ENCODE measurements around the gene COL4A6.
"Not testable (repeated sequence)": the region's sequence is repeated elsewhere in the genome, so short reads cannot be mapped to it uniquely, and the experiment has no call there.

The COL4A6 gene

GRCh38 chrX:108397627-108398391 lies 40.4 kb downstream of the COL4A6 start:
- no peak overlapping the region for H3K27ac ChIP-seq (ENCODE audit: low read length)
- H3K36me3 ChIP-seq (ENCODE audit: insufficient read depth, low read depth, low read length) = no peaks in the 10 kb centered on the region
- peaks cover 23% of the 10 kb centered on the region for H3K4me1 ChIP-seq (ENCODE audit: insufficient read depth, low read length)
- no peak overlapping the region for H3K9ac ChIP-seq (ENCODE audit: low read depth, low read length)
- no peak overlapping the region for H3K4me3 ChIP-seq (ENCODE audit: low read length)
- H3K9me3 ChIP-seq (ENCODE audit: insufficient read depth, low read depth, low read length) = no peaks in the 10 kb centered on the region
- no peaks in the 10 kb centered on the region for H3K27me3 ChIP-seq (ENCODE audit: insufficient read depth, low read length)

GRCh38 chrX:108396986-108397385 lies 41.2 kb downstream of the COL4A6 start:
- H3K4me1 ChIP-seq (ENCODE audit: insufficient read depth, low read length) = peaks cover 23% of the 10 kb centered on the region
- H3K27ac ChIP-seq (ENCODE audit: low read length) = no peak overlapping the region
- no peaks in the 10 kb centered on the region for H3K9me3 ChIP-seq (ENCODE audit: insufficient read depth, low read depth, low read length)
- no peaks in the 10 kb centered on the region for H3K36me3 ChIP-seq (ENCODE audit: insufficient read depth, low read depth, low read length)
- peak overlapping the region; percentile 34; the same call in 1 of the 2 replicates for H3K4me3 ChIP-seq (ENCODE audit: low read length)
- no peaks in the 10 kb centered on the region for H3K27me3 ChIP-seq (ENCODE audit: insufficient read depth, low read length)
- no peak overlapping the region for H3K9ac ChIP-seq (ENCODE audit: low read depth, low read length)

- H3K4me3 ChIP-seq (ENCODE audit: low read length) = 0 out of 2 replicates have a peak overlapping the region, but pooled peaks have one; percentile 34
- H3K36me3 ChIP-seq (ENCODE audit: insufficient read depth, low read depth, low read length) = no peaks in the 10 kb centered on the region
- H3K4me1 ChIP-seq (ENCODE audit: insufficient read depth, low read length) = peaks cover 21% of the 10 kb centered on the region
- H3K9me3 ChIP-seq (ENCODE audit: insufficient read depth, low read depth, low read length) = no peaks in the 10 kb centered on the region
- peak overlapping the region; percentile 27; the same call in 1 of the 2 replicates for H3K9ac ChIP-seq (ENCODE audit: low read depth, low read length)
- H3K27ac ChIP-seq (ENCODE audit: low read length) = no peak overlapping the region
- H3K27me3 ChIP-seq (ENCODE audit: insufficient read depth, low read length) = no peaks in the 10 kb centered on the region
These were observed 41.9 kb downstream of the COL4A6 start for GRCh38 chrX:108396188-108396891.

GRCh38 chrX:108390976-108391717 lies 47.1 kb downstream of the COL4A6 start:
- not testable (repeated sequence) for H3K36me3 ChIP-seq (ENCODE audit: insufficient read depth, low read depth, low read length); H3K4me1 ChIP-seq (ENCODE audit: insufficient read depth, low read length); H3K9ac ChIP-seq (ENCODE audit: low read depth, low read length); H3K4me3 ChIP-seq (ENCODE audit: low read length); H3K27ac ChIP-seq (ENCODE audit: low read length); H3K27me3 ChIP-seq (ENCODE audit: insufficient read depth, low read length); H3K9me3 ChIP-seq (ENCODE audit: insufficient read depth, low read depth, low read length)

GRCh38 chrX:108384783-108385182 lies 53.4 kb downstream of the COL4A6 start:
- Histone ChIP-seq H3K4me1 (ENCODE audit: insufficient read depth, low read length) (no peaks in the 10 kb centered on the region), H3K27ac (ENCODE audit: low read length) (no peak overlapping the region), H3K9me3 (ENCODE audit: insufficient read depth, low read depth, low read length) (no peaks in the 10 kb centered on the region), H3K4me3 (ENCODE audit: low read length) (no peak overlapping the region), H3K36me3 (ENCODE audit: insufficient read depth, low read depth, low read length) (no peaks in the 10 kb centered on the region), H3K27me3 (ENCODE audit: insufficient read depth, low read length) (no peaks in the 10 kb centered on the region), H3K9ac (ENCODE audit: low read depth, low read length) (no peak overlapping the region)

- Histone ChIP-seq H3K4me3 (ENCODE audit: low read length) (no peak overlapping the region), H3K9ac (ENCODE audit: low read depth, low read length) (no peak overlapping the region), H3K4me1 (ENCODE audit: insufficient read depth, low read length) (peaks cover 3% of the 10 kb centered on the region; the same call in 1 of the 2 replicates), H3K27ac (ENCODE audit: low read length) (no peak overlapping the region), H3K27me3 (ENCODE audit: insufficient read depth, low read length) (no peaks in the 10 kb centered on the region), H3K9me3 (ENCODE audit: insufficient read depth, low read depth, low read length) (no peaks in the 10 kb centered on the region), H3K36me3 (ENCODE audit: insufficient read depth, low read depth, low read length) (no peaks in the 10 kb centered on the region)
These were observed 58.0 kb downstream of the COL4A6 start for GRCh38 chrX:108380222-108380621.

GRCh38 chrX:108376821-108377220 lies 61.4 kb downstream of the COL4A6 start:
- not testable (repeated sequence) for H3K9ac ChIP-seq (ENCODE audit: low read depth, low read length); H3K4me3 ChIP-seq (ENCODE audit: low read length); H3K27me3 ChIP-seq (ENCODE audit: insufficient read depth, low read length); H3K27ac ChIP-seq (ENCODE audit: low read length); H3K9me3 ChIP-seq (ENCODE audit: insufficient read depth, low read depth, low read length); H3K36me3 ChIP-seq (ENCODE audit: insufficient read depth, low read depth, low read length)
- H3K4me1 ChIP-seq (ENCODE audit: insufficient read depth, low read length) = peaks cover 21% of the 10 kb centered on the region

- H3K9ac ChIP-seq (ENCODE audit: low read depth, low read length); H3K4me3 ChIP-seq (ENCODE audit: low read length); H3K27me3 ChIP-seq (ENCODE audit: insufficient read depth, low read length); H3K27ac ChIP-seq (ENCODE audit: low read length); H3K9me3 ChIP-seq (ENCODE audit: insufficient read depth, low read depth, low read length); H3K36me3 ChIP-seq (ENCODE audit: insufficient read depth, low read depth, low read length): not testable (repeated sequence)
- peaks cover 21% of the 10 kb centered on the region for H3K4me1 ChIP-seq (ENCODE audit: insufficient read depth, low read length)
These were observed 62.6 kb downstream of the COL4A6 start for GRCh38 chrX:108375591-108375990.

- H3K9me3 ChIP-seq (ENCODE audit: insufficient read depth, low read depth, low read length) = no peaks in the 10 kb centered on the region
- no peaks in the 10 kb centered on the region for H3K36me3 ChIP-seq (ENCODE audit: insufficient read depth, low read depth, low read length)
- no peak overlapping the region; the same call in 1 of the 2 replicates for H3K4me3 ChIP-seq (ENCODE audit: low read length)
- H3K27ac ChIP-seq (ENCODE audit: low read length) = no peak overlapping the region
- no peak overlapping the region for H3K9ac ChIP-seq (ENCODE audit: low read depth, low read length)
- H3K4me1 ChIP-seq (ENCODE audit: insufficient read depth, low read length) = no peaks in the 10 kb centered on the region
- no peaks in the 10 kb centered on the region for H3K27me3 ChIP-seq (ENCODE audit: insufficient read depth, low read length)
These were observed 71.4 kb downstream of the COL4A6 start for GRCh38 chrX:108366644-108367406.

GRCh38 chrX:108362026-108362425 lies 76.2 kb downstream of the COL4A6 start:
- Histone ChIP-seq H3K27me3 (ENCODE audit: insufficient read depth, low read length) (no peaks in the 10 kb centered on the region), H3K4me3 (ENCODE audit: low read length) (no peak overlapping the region), H3K4me1 (ENCODE audit: insufficient read depth, low read length) (no peaks in the 10 kb centered on the region), H3K9me3 (ENCODE audit: insufficient read depth, low read depth, low read length) (no peaks in the 10 kb centered on the region), H3K27ac (ENCODE audit: low read length) (no peak overlapping the region), H3K9ac (ENCODE audit: low read depth, low read length) (no peak overlapping the region), H3K36me3 (ENCODE audit: insufficient read depth, low read depth, low read length) (no peaks in the 10 kb centered on the region)

GRCh38 chrX:108361316-108361715 lies 76.9 kb downstream of the COL4A6 start:
- Histone ChIP-seq H3K4me3 (ENCODE audit: low read length) (no peak overlapping the region), H3K4me1 (ENCODE audit: insufficient read depth, low read length) (peaks cover 3% of the 10 kb centered on the region; the same call in 1 of the 2 replicates), H3K36me3 (ENCODE audit: insufficient read depth, low read depth, low read length) (no peaks in the 10 kb centered on the region), H3K27ac (ENCODE audit: low read length) (no peak overlapping the region), H3K9me3 (ENCODE audit: insufficient read depth, low read depth, low read length) (no peaks in the 10 kb centered on the region), H3K9ac (ENCODE audit: low read depth, low read length) (no peak overlapping the region), H3K27me3 (ENCODE audit: insufficient read depth, low read length) (no peaks in the 10 kb centered on the region)
